SJCRH30 (cell line): ENCODE data around the gene MYL12A. TPM values are rescaled to one million over a fixed set of nuclear protein-coding genes. Genes with fewer than 3 reads are reported as not detected.
"Not testable (repeated sequence)": the region's sequence is repeated elsewhere in the genome, so short reads cannot be mapped to it uniquely, and the experiment has no call there.

Experiments
- DNase-seq, 2 experiments: peaks; one replicate each; pipeline ENCODE4 v3.0.0-alpha.2; 2015 to 2020
- H3K27ac ChIP-seq: fragments of 250-450 bp; sonication (Bioruptor Pico); 2 replicates; pipeline ENCODE4 v1.5.1; 2020; ENCODE audit warnings: mild to moderate bottlenecking, moderate library complexity
- H3K27me3 ChIP-seq: fragments of 250-450 bp; sonication (Bioruptor Pico); 2 replicates; pipeline ENCODE4 v1.5.1; 2020; ENCODE audit warnings: mild to moderate bottlenecking, moderate library complexity
- H3K36me3 ChIP-seq: fragments of 250-450 bp; sonication (Bioruptor Pico); 2 replicates; pipeline ENCODE4 v1.5.1; 2020; ENCODE audit warnings: mild to moderate bottlenecking, moderate library complexity
- H3K4me1 ChIP-seq: fragments of 250-450 bp; sonication (Bioruptor Pico); 2 replicates; pipeline ENCODE4 v1.5.1; 2020; ENCODE audit warnings: mild to moderate bottlenecking, moderate library complexity
- H3K4me3 ChIP-seq: fragments of 250-450 bp; sonication (Bioruptor Pico); 2 replicates; pipeline ENCODE4 v1.5.1; 2020; ENCODE audit warnings: mild to moderate bottlenecking, moderate library complexity
- H3K9me3 ChIP-seq: fragments of 250-450 bp; sonication (Bioruptor Pico); replicated peaks from 2 replicates; pipeline ENCODE4 v1.5.1; 2020; ENCODE audit warnings: mild to moderate bottlenecking, moderate library complexity
- total RNA-seq: library from RNA; depleted of rRNA; stranded (reverse); fragments of >200 nt; shearing (Covaris generic); gene quantifications from 2 replicates; pipeline ENCODE4 v1.2.3, GENCODE V29; 2014

MYL12A gene
- total RNA-seq, 1 experiment from 2014 or later: 207 TPM

DNA sequence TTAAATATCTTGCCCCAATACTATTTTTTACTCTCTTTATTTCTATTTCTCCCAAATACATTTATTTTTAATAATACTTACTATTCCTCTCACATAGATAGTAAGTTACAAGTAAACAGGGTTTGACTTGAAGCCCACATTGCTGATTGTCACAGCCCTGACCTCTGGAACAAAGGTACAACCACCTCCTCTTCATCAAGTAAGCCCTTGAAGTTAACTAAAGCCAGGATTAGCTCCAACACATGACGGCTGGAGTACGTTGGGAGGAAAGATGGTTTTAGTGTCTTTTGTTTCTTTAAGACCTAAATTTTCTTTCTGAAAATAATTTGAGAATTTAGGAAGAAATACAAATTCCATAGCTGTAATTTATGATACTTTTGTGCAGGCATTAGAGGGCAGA lies 28.8 kb upstream of the MYL12A start:
- no peak for DNase-seq
- H3K9me3 ChIP-seq: no peaks in the 10 kb centered on the region
- H3K4me3 ChIP-seq: no peak overlapping the region
- no peaks in the 10 kb centered on the region for H3K27me3 ChIP-seq
- H3K27ac ChIP-seq: no peak overlapping the region
- H3K4me1 ChIP-seq: peaks cover 6% of the 10 kb centered on the region; the same call in 1 of the 2 replicates
- H3K36me3 ChIP-seq: no peaks in the 10 kb centered on the region

DNA sequence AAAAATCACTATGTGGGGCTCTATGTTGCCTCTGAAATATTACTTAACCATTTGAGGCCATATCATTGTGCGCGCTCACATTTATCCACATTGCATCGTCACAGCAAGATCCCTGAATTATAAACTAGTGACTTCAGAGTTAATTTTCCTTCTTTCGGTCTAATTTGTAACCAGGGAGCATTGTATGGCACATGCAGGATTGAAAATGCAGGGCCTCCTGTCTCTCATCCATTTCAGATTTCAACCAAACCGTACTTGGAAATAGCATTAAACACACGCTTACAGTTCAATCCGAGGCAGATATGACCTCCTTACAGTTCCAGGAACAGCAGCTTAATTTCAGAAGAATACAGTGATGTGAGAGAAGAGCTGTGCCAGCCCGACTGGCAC lies 28.4 kb upstream of the MYL12A start:
- H3K27ac ChIP-seq: no peak overlapping the region
- no peaks in the 10 kb centered on the region for H3K36me3 ChIP-seq
- H3K4me1 ChIP-seq: peaks cover 6% of the 10 kb centered on the region; the same call in 1 of the 2 replicates
- DNase-seq: no peak
- no peaks in the 10 kb centered on the region for H3K27me3 ChIP-seq
- H3K9me3 ChIP-seq: no peaks in the 10 kb centered on the region
- no peak overlapping the region for H3K4me3 ChIP-seq

DNA sequence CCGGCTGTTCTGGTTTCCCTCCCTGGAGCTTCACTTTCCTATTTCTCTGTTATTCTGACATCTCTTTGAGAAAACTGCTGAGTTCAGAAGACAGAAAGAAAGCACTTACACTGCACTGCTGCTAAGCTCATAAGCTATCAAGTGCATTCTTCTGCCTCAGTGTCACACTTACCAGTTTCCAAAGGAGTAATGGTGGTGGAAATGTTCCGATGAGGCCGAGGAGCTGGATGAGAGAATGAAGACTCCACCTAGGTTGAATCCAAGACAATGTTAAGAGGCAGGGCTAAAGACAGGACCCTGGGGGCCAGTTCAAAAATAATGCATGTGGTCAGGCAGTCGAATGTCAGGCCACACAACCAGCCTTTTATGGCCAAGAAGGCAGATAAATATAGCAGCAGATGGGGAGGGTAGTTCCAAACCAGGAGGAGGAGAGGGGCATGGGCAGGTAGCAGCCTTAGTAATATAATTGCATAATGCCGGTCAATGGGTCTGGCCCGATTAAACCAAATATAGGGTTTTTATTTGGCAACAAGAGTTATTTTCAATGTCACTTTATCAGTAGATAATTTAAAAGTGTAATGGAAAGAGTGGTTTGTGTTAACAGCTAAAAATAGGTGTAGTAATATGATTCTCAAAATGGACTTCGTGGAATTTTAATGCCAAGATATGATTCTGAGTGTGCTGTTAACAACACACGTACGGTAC lies 27.8 kb upstream of the MYL12A start, which contains the start of gene MYOM1:
MYOM1 (minus strand) TSS at position 338 of the 705 bp plus-strand sequence. CDS start 4,745 bp downstream, outside the sequence.
- Histone ChIP-seq H3K4me1 (peaks cover 6% of the 10 kb centered on the region; the same call in 1 of the 2 replicates), H3K27me3 (no peaks in the 10 kb centered on the region), H3K27ac (no peak within 1 kb of the TSS), H3K36me3 (no peaks in the 10 kb centered on the region), H3K4me3 (no peak within 1 kb of the TSS), H3K9me3 (no peaks in the 10 kb centered on the region)
- DNase-seq: no peak

DNA sequence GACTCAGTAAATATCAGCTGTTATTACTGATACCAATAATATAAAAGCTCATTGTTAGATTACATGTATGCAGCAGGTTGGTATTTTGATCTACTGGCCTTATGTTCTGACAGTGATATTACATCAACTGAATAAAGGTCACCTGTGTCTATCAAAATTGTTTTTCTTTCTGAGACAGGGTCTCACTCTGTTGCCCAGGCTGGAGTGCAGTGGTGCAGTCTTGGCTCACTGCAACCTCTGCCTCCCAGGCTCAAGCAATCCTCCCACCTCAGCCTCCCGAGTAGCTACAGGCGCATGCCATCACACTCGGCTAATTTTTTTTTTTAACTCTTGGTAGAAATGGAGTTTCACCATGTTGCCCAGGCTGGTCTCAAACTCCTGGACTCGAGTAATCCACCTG lies 26.7 kb upstream of the MYL12A start:
- not testable (repeated sequence) for H3K4me3 ChIP-seq, H3K4me1 ChIP-seq, H3K27ac ChIP-seq, DNase-seq, H3K36me3 ChIP-seq, H3K27me3 ChIP-seq, H3K9me3 ChIP-seq

DNA sequence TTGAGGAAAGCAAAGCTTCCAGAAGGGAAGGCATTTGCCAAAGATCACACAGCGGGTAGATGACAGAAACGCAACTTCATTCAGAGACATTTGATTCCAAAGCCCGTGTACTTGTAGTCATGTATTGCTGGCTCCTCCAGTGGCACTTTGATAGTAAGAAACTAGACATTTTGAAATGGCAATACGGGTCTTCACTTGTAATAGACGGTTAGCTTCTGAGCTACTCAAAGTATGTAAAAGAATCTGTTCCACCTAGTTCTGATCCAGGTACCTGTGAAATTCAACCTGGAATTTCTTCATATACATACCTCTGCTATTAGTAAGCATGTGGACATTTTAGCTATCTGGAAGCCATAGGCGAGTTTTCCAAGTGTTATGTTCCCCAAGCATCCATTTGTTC lies 26.1 kb upstream of the MYL12A start:
- DNase-seq: no peak
- Histone ChIP-seq H3K27me3 (no peaks in the 10 kb centered on the region), H3K4me3 (no peak overlapping the region), H3K36me3 (no peaks in the 10 kb centered on the region), H3K4me1 (peaks cover 6% of the 10 kb centered on the region; the same call in 1 of the 2 replicates), H3K9me3 (no peaks in the 10 kb centered on the region), H3K27ac (no peak overlapping the region)

DNA sequence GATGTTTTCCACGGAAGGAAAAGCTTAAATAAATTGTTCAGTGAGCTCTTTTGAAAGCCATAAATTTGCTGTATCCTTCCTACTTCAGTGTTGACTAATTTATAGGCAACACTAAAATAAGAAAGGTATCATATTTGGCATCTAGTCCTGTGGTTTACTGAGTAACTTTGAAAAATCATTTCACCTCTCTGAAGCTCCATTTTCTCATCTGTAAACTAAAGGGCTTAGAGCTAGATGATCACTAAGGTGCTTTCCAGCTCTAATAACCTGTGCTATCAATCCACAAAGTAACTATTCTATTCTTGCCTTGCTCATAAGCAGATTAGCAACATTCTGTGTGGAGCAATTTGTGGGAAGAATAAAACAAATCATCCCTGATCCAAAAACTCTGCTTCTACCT lies 24.2 kb upstream of the MYL12A start:
- Histone ChIP-seq H3K36me3 (no peaks in the 10 kb centered on the region), H3K4me3 (no peak overlapping the region), H3K9me3 (no peaks in the 10 kb centered on the region), H3K27ac (no peak overlapping the region), H3K4me1 (no peaks in the 10 kb centered on the region; the same call in 1 of the 2 replicates), H3K27me3 (no peaks in the 10 kb centered on the region)
- no peak for DNase-seq

DNA sequence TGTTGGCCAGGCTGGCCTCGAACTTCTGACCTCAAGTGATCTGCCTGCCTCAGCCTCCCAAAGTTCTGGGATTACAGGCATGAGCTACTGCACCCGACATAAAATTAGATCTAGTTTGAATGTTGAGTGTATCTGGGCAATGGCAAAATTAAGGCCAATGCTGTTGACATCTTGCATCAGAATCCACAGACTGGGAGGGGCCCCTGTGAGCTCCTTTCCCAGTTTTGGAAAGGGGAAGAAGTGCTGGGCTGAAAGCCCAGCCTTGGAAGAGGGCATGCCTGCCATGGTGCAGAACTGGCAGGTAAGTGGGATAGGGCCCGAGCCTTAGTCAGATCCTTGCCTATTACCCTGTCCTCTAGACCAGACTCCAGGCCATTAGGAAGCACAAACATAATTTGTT lies 23.4 kb upstream of the MYL12A start:
- Histone ChIP-seq H3K4me1 (no peaks in the 10 kb centered on the region), H3K27ac (no peak overlapping the region), H3K4me3 (no peak overlapping the region), H3K27me3 (no peaks in the 10 kb centered on the region), H3K36me3 (no peaks in the 10 kb centered on the region), H3K9me3 (no peaks in the 10 kb centered on the region)
- DNase-seq: no peak

DNA sequence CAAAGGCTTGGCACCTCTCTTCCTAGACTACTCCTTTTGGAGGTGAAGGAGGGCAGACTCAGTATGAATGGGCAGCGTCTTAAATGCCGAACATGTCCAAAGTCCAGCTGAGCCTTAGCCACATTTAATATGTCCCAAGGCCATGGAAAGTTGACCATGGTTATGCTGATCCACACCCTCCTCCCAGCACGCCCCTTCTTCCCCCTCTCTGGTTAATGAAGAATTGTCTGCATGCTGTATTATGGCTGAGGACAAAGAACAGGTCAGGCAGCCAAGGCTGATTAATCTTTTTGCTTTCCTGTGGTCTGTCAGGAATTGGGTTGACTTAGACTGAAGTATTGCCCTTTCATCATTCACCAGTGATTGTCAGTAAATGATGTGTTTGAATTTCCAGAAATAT lies 22.0 kb upstream of the MYL12A start:
- Histone ChIP-seq H3K4me3 (no peak overlapping the region), H3K27me3 (no peaks in the 10 kb centered on the region), H3K27ac (no peak overlapping the region), H3K9me3 (no peaks in the 10 kb centered on the region), H3K36me3 (no peaks in the 10 kb centered on the region), H3K4me1 (no peaks in the 10 kb centered on the region)
- no peak for DNase-seq

DNA sequence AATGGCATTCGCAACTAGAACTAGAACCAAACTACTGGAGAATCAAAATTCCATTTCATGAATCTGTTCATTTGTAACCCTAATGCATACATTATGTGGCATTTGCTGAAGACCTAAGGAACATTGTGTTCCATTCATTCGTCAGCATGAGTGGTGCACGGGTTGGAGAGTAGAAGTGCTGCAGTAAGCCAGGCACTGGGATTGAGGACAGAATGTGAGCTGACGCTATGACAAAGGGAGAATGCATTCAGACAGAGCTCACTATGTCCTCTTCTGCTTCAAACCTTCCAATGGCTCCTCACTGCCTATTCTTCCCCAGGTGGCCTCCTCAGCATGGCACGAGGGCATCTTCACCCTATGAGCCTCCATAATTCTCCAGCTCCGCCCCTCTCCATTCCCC lies 21.6 kb upstream of the MYL12A start:
- Histone ChIP-seq H3K36me3 (no peaks in the 10 kb centered on the region), H3K27ac (no peak overlapping the region), H3K4me3 (no peak overlapping the region), H3K27me3 (no peaks in the 10 kb centered on the region), H3K4me1 (no peaks in the 10 kb centered on the region), H3K9me3 (no peaks in the 10 kb centered on the region)
- DNase-seq: no peak

DNA sequence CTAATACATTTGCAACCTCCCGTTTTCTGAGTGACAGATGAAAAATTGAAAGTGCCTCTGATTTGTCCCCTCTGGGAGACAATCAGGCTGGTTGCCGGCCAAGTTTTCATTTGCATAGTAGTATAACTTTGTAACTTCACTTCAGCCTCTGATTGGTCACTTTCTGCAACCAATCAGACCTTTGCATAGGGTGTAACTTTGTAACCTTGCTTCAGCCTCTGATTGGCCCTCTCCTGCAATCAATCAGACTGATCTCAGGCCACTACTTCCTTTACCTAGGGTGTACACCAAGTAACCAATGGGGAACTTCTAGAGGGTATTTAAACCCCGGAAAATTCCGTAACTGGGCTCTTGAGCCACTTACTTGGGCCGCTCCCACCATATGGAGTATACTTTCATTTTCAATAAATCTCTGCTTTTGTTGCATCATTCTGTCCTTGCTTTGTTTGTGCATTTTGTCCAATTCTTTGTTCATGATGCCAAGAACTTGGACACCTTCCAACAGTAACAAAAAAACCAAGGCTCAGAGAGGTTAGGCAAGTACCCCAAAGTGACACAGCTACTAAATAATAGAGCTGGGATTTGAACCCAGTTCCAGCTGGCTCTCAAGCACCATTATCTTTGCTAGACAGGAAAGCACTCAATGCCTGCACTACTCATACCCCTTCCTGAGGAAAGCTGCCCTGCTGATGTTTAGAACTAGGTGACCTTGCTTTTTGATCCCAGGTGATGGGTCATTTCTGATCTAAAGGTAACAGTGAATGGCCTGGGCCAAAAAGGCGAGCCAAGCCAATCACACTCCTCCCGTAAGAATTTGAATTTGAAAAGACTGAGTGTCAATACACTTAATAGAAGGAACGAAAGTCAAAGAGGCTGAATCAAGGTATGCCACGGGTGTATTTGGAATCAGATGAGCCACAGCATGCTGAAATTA lies 16.9 kb upstream of the MYL12A start:
- Histone ChIP-seq H3K9me3 (no peaks in the 10 kb centered on the region), H3K4me1 (no peaks in the 10 kb centered on the region), H3K4me3 (0 out of 2 replicates have a peak overlapping the region, but pooled peaks have one; percentile 12), H3K27ac (no peak overlapping the region), H3K36me3 (no peaks in the 10 kb centered on the region), H3K27me3 (no peaks in the 10 kb centered on the region)
- peak; percentile 28 to 44 for DNase-seq

DNA sequence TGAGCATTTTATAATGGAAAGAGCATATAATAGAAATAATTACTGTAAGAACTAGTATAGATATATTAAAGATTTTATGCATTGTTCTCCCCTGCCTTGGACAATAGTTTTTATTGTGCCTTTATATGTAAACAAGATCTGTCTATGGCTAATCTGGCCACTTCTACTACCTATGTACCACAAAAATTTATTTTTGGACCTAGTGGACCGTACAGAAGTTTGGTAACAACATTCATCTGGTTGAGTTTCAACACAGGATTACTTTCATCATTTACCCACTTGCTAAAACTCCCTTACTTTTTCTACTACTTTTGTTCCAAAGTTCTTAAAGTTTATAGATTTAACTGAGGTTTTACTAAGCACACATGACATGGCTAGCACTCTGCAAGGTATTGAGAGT lies 14.6 kb upstream of the MYL12A start:
- Histone ChIP-seq H3K27ac (no peak overlapping the region), H3K4me3 (no peak overlapping the region), H3K36me3 (no peaks in the 10 kb centered on the region), H3K9me3 (no peaks in the 10 kb centered on the region), H3K27me3 (no peaks in the 10 kb centered on the region), H3K4me1 (no peaks in the 10 kb centered on the region)
- no peak for DNase-seq

DNA sequence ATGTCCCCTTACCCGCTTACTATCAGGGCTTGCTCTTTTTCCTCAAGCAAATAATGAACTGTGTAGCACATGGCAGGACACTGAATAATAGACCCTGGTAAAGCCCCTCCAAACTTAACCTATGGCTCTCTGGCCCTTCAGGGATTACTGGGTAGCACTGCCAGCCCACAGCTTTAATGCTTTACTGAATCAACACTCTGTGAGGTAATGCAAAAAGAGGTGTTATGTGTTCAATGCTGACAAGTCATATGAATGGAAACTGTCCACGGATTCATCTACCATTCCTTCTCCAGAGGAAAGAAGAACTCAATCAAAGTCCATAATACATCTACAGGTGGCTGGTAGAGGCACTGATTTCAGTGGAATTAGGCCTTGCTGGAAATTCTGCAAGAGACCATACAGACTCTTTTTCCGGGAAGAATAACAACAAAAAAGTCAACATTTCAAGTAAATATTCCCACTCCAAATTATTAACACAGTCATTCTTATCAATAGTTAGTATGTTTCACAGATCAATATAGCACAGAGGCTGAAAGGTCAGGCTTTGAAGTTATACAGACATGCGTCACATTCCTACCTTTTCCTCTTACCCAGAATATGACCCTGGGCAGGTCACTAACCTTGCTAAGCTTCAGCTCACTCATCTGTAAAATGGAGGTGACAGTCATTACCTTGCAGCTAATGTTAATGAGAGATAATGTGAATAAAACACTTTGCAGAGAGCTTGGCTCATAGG lies 14.0 kb upstream of the MYL12A start:
- Histone ChIP-seq H3K4me3 (no peak overlapping the region), H3K4me1 (no peaks in the 10 kb centered on the region), H3K27me3 (no peaks in the 10 kb centered on the region), H3K27ac (no peak overlapping the region), H3K9me3 (no peaks in the 10 kb centered on the region), H3K36me3 (no peaks in the 10 kb centered on the region)
- DNase-seq: no peak

DNA sequence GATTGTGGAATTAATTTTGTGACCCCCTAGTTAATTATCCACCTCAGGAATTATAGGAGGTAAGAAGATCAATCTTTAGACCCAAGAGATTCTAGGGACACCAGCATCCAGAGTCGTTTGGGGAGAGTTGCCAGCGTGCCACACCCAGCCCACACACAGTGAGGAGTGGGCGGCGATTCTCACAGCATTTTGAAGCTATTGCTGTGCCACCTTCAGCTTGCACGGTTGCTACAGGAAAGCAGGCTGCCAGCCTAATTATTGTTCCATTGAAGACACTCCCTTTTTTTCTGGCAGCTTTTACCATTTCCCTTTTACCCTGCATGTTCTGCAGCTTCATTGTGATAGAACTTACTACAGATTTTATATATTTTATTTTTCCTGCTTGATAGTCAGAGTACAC lies 13.1 kb upstream of the MYL12A start:
- H3K4me3 ChIP-seq: no peak overlapping the region
- H3K4me1 ChIP-seq: no peaks in the 10 kb centered on the region
- no peak overlapping the region for H3K27ac ChIP-seq

DNA sequence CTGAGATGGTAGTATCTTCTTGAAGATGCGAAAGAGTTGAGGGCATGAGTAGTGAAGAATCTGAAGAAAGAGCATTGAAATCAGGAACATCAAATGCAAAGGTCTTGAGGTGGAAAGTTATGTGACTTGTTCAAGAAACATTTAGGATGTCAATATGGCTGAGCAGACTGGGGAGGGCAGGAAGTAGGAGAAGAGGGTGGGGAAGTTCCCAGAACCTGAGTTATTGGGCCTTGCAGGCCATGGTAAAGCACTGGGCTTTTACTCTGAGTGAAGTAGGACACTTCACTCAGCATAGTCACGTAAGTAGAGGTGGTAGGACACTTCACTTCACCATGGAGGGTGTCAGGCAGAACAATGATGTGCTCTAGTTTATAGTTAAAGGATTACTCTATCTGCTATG lies 11.8 kb upstream of the MYL12A start:
- no peak for DNase-seq
- Histone ChIP-seq H3K9me3 (no peaks in the 10 kb centered on the region), H3K27ac (no peak overlapping the region), H3K36me3 (no peaks in the 10 kb centered on the region), H3K4me1 (no peaks in the 10 kb centered on the region), H3K27me3 (no peaks in the 10 kb centered on the region), H3K4me3 (no peak overlapping the region)

More for the DNA sequence above, 13.1 kb upstream of the MYL12A start:
- DNase-seq: no peak
- Histone ChIP-seq H3K27me3 (no peaks in the 10 kb centered on the region), H3K36me3 (no peaks in the 10 kb centered on the region), H3K9me3 (no peaks in the 10 kb centered on the region)

DNA sequence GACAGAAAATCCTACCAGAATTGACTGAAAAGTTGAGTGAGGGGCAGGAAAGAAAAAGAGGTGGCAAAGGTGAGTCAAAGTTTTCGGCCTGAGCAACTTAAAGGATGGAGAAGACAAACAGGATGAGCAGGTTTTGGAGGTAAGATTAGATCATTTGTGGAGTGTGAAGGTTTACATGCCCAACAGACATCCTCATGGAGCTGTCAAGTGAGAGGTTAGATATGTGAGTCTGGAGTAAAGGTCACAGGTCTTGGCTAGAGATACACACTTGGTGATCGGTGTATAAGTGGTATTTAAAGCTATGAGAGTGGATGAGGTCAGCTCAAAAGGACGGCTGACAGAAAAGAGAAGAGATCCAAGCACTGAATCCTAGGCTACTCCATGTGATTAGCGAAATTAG lies 11.1 kb upstream of the MYL12A start:
- no peaks in the 10 kb centered on the region for H3K4me1 ChIP-seq

More for the DNA sequence above, 11.1 kb upstream of the MYL12A start:
- no peaks in the 10 kb centered on the region for H3K27me3 ChIP-seq
- H3K4me3 ChIP-seq: no peak overlapping the region
- H3K36me3 ChIP-seq: no peaks in the 10 kb centered on the region
- DNase-seq: no peak
- H3K27ac ChIP-seq: no peak overlapping the region
- no peaks in the 10 kb centered on the region for H3K9me3 ChIP-seq
